Measurements from ENCODE around the gene DOP1A. TPM values are rescaled to one million over a fixed set of nuclear protein-coding genes. Genes with fewer than 3 reads are reported as not detected.

The DOP1A gene
- total RNA-seq, 4 donors from 2014 or later: 32.8 to 48.1 (median 36.0) TPM

GRCh38 chr6:83065511-83066192, 1.8 kb upstream of the DOP1A start, which contains the start of gene UBE3D:
Gene UBE3D (minus strand): TSS chr6:83065841. CDS start chr6:83065718, 123 bp downstream.
- Histone ChIP-seq H3K36me3 (no peaks in the 10 kb centered on the region), H3K4me3 (peak within 1 kb of the TSS; percentile 64 to 78), H3K4me1 (peaks cover 8 to 46% (median 13%) of the 10 kb centered on the region in 3 donors), H3K27me3 (no peaks in the 10 kb centered on the region), H3K9me3 (no peaks in the 10 kb centered on the region), H3K27ac (peak within 1 kb of the TSS in 3 of 4 donors; percentile 73 to 79 (median 74))
- TF ChIP-seq EP300 (IDR thresholded peaks at IDR 0.05) (no peak), CTCF (IDR thresholded peaks at IDR 0.05) (peak; percentile 95 to 100 (median 98)), POLR2AphosphoS5 (IDR thresholded peaks at IDR 0.05) (peak; percentile 43), POLR2A (IDR thresholded peaks at IDR 0.05) (peak in 1 of 2 donors; percentile 26)
- peak; percentile 87 for ATAC-seq
- 10% methylated on average over 9 of the region's 48 CpGs; no CpG with 5 or more reads in 1 of the 2 donors for WGBS, 2 donors (ENCODE audit: low coverage in 1 of 2)

GRCh38 chr6:83068616-83069015, 1.1 kb downstream of the DOP1A start:
- peak overlapping the region in 3 of 4 donors; percentile 91 to 97 (median 91) for H3K27ac ChIP-seq
- H3K4me1 ChIP-seq: peaks cover 13 to 72% (median 13%) of the 10 kb centered on the region in 3 donors
- WGBS, 2 donors (ENCODE audit: low coverage in 1 of 2): 42 to 48% methylated on average over 6 of the region's 6 CpGs

GRCh38 chr6:83069633-83070032, 2.2 kb downstream of the DOP1A start:
- ATAC-seq: no peak
- H3K9me3 ChIP-seq: no peaks in the 10 kb centered on the region
- TF ChIP-seq CTCF (IDR thresholded peaks at IDR 0.05) (no peak), POLR2AphosphoS5 (IDR thresholded peaks at IDR 0.05) (no peak), EP300 (IDR thresholded peaks at IDR 0.05) (no peak), POLR2A (IDR thresholded peaks at IDR 0.05) (no peak)

More at GRCh38 chr6:83068616-83069015, 1.1 kb downstream of the DOP1A start:
- TF ChIP-seq EP300 (IDR thresholded peaks at IDR 0.05) (no peak), CTCF (IDR thresholded peaks at IDR 0.05) (no peak), POLR2AphosphoS5 (IDR thresholded peaks at IDR 0.05) (no peak), POLR2A (IDR thresholded peaks at IDR 0.05) (no peak)
- Histone ChIP-seq H3K9me3 (no peaks in the 10 kb centered on the region), H3K4me3 (peak overlapping the region; percentile 61 to 85), H3K36me3 (no peaks in the 10 kb centered on the region), H3K27me3 (no peaks in the 10 kb centered on the region)
- ATAC-seq: no peak

GRCh38 chr6:83071023-83071422, 3.6 kb downstream of the DOP1A start:
- Histone ChIP-seq H3K9me3 (no peaks in the 10 kb centered on the region), H3K27me3 (no peaks in the 10 kb centered on the region), H3K4me1 (peaks cover 13 to 54% (median 13%) of the 10 kb centered on the region in 3 donors), H3K4me3 (no peak overlapping the region), H3K36me3 (no peaks in the 10 kb centered on the region), H3K27ac (peak overlapping the region; percentile 48 to 66 (median 58))
- 67 to 95% methylated on average over 3 to 4 of the region's 4 CpGs for WGBS, 2 donors (ENCODE audit: low coverage in 1 of 2)
- TF ChIP-seq POLR2A (IDR thresholded peaks at IDR 0.05) (no peak), CTCF (IDR thresholded peaks at IDR 0.05) (no peak), POLR2AphosphoS5 (IDR thresholded peaks at IDR 0.05) (no peak), EP300 (IDR thresholded peaks at IDR 0.05) (no peak)
- ATAC-seq: no peak

More at GRCh38 chr6:83069633-83070032, 2.2 kb downstream of the DOP1A start:
- Histone ChIP-seq H3K27ac (peak overlapping the region in 1 of 4 donors; percentile 91), H3K27me3 (no peaks in the 10 kb centered on the region), H3K4me3 (no peak overlapping the region), H3K36me3 (no peaks in the 10 kb centered on the region), H3K4me1 (peaks cover 13 to 61% (median 13%) of the 10 kb centered on the region in 3 donors)

- Histone ChIP-seq H3K36me3 (no peaks in the 10 kb centered on the region), H3K27me3 (no peaks in the 10 kb centered on the region), H3K4me1 (peaks cover 13 to 52% (median 13%) of the 10 kb centered on the region in 3 donors), H3K9me3 (no peaks in the 10 kb centered on the region), H3K4me3 (no peak overlapping the region), H3K27ac (peak overlapping the region in 2 of 4 donors; percentile 48 to 66)
- TF ChIP-seq EP300 (IDR thresholded peaks at IDR 0.05) (no peak), POLR2AphosphoS5 (IDR thresholded peaks at IDR 0.05) (no peak), CTCF (IDR thresholded peaks at IDR 0.05) (no peak), POLR2A (IDR thresholded peaks at IDR 0.05) (no peak)
- ATAC-seq: no peak
- 33 to 50% methylated on average over 1 of the region's 1 CpG for WGBS, 2 donors (ENCODE audit: low coverage in 1 of 2)
These were observed 4.2 kb downstream of the DOP1A start for GRCh38 chr6:83071707-83072106.

Data from gastroesophageal sphincter (tissue), 4 donors.